ENCODE measurements around the gene GSDME. TPM values are rescaled to one million over a fixed set of nuclear protein-coding genes. Genes with fewer than 3 reads are reported as not detected.

GSDME gene
- polyA plus RNA-seq, 1 of the 3 experiments (the other 2 are of a cell fraction): 109 TPM

GRCh38 chr7:24788961-24789576 lies 31.8 kb upstream of the GSDME start:
- ChIA-PET CTCF (interaction anchor here (0.8 kb wide), 1 partner anchor 84 kb away, joined by 3 read pairs; no protein-coding TSS in a partner anchor), POLR2A (no interaction called here)
- H3K4me1 ChIP-seq (ENCODE audit: control insufficient read depth in 1 of 2, insufficient read depth in 2 of 2, low read depth in 1 of 2, low read length in 1 of 2): peaks cover 0 to 9% of the 10 kb centered on the region in 2 experiments; a peak in 1 of 4 replicates
- H3K27me3 ChIP-seq (ENCODE audit: insufficient read depth): no peaks in the 10 kb centered on the region
- no peak for DNase-seq
- no peak overlapping the region for H3K9ac ChIP-seq
- no peaks in the 10 kb centered on the region for H3K9me2 ChIP-seq
- peaks cover 14% of the 10 kb centered on the region for H3F3A ChIP-seq (replicated peaks; ENCODE audit: insufficient read depth)
- no peak overlapping the region for H2AFZ ChIP-seq (ENCODE audit: low read depth)
- TF ChIP-seq MEF2A (IDR thresholded peaks at IDR 0.05; ENCODE audit: borderline replicate concordance, low read depth) (no peak), USF2 (IDR thresholded peaks at IDR 0.05; ENCODE audit: borderline replicate concordance, low read depth, low read length) (no peak), MXI1 (IDR thresholded peaks at IDR 0.05; ENCODE audit: low read depth, low read length) (no peak), NFIC (IDR thresholded peaks at IDR 0.05; ENCODE audit: borderline replicate concordance) (no peak), JUND (IDR thresholded peaks at IDR 0.05) (no peak), CHD2 (IDR thresholded peaks at IDR 0.05; ENCODE audit: low read length, partially characterized antibody) (no peak), YY1 (IDR thresholded peaks at IDR 0.05; ENCODE audit: low read depth) (no peak), FOSL2 (IDR thresholded peaks at IDR 0.05; ENCODE audit: borderline replicate concordance, low read depth) (no peak)
- TF ChIP-seq, protein P1, sequence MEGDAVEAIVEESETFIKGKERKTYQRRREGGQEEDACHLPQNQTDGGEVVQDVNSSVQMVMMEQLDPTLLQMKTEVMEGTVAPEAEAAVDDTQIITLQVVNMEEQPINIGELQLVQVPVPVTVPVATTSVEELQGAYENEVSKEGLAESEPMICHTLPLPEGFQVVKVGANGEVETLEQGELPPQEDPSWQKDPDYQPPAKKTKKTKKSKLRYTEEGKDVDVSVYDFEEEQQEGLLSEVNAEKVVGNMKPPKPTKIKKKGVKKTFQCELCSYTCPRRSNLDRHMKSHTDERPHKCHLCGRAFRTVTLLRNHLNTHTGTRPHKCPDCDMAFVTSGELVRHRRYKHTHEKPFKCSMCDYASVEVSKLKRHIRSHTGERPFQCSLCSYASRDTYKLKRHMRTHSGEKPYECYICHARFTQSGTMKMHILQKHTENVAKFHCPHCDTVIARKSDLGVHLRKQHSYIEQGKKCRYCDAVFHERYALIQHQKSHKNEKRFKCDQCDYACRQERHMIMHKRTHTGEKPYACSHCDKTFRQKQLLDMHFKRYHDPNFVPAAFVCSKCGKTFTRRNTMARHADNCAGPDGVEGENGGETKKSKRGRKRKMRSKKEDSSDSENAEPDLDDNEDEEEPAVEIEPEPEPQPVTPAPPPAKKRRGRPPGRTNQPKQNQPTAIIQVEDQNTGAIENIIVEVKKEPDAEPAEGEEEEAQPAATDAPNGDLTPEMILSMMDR (IDR thresholded peaks at IDR 0.05): no peak
- H3K4me3 ChIP-seq (ENCODE audit: low read depth in 2 of 2, low read length in 1 of 2): no peak overlapping the region
- H3K27ac ChIP-seq (ENCODE audit: low read depth in 2 of 2, low read length in 1 of 2): no peak overlapping the region
- no peaks in the 10 kb centered on the region for H3K79me2 ChIP-seq (ENCODE audit: insufficient read depth)
- H3K9me3 ChIP-seq: no peaks in the 10 kb centered on the region
- H3K4me2 ChIP-seq: no peak overlapping the region
- H4K20me1 ChIP-seq (ENCODE audit: insufficient read depth): no peaks in the 10 kb centered on the region
- H3K36me3 ChIP-seq (replicated peaks in 1 of 2; ENCODE audit: control insufficient read depth in 1 of 2, insufficient read depth in 2 of 2, low read length in 1 of 2): peaks cover 0 to 4% of the 10 kb centered on the region in 2 experiments
- 85% methylated on average over 10 of the region's 10 CpGs for WGBS (ENCODE audit: low lambda C conversion rate)

DNA sequence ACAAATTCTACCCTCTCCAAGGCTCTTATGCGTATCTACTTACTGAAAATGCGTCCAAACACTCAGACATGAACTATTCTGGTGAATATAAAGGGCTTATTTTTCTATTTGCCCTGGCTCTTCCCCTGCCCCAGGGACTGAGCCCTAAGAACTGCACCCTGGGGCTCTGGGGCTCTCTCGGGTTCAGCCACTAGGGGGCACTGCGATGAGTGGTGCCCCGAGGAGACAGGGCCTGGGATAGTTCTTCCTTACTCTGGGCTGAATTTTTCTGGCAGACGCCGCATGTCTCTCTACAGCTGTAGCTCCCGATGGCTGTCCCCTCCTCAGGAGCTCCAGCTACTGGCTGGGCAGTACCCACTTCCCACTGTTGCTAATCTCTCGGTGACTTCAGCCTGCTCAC lies 30.8 kb upstream of the GSDME start:
- Histone ChIP-seq H3K9me2 (no peaks in the 10 kb centered on the region), H3K27me3 (ENCODE audit: insufficient read depth) (no peaks in the 10 kb centered on the region), H3K4me2 (no peak overlapping the region), H2AFZ (ENCODE audit: low read depth) (no peak overlapping the region), H3K4me3 (ENCODE audit: low read depth in 2 of 2, low read length in 1 of 2) (no peak overlapping the region), H3K27ac (ENCODE audit: low read depth in 2 of 2, low read length in 1 of 2) (peak overlapping the region in 1 of 2 experiments; percentile 87; a peak in 2 of 4 replicates), H3K4me1 (ENCODE audit: control insufficient read depth in 1 of 2, insufficient read depth in 2 of 2, low read depth in 1 of 2, low read length in 1 of 2) (peaks cover 0 to 9% of the 10 kb centered on the region in 2 experiments; a peak in 1 of 4 replicates), H3K36me3 (replicated peaks in 1 of 2; ENCODE audit: control insufficient read depth in 1 of 2, insufficient read depth in 2 of 2, low read length in 1 of 2) (peaks cover 0 to 2% of the 10 kb centered on the region in 2 experiments), H4K20me1 (ENCODE audit: insufficient read depth) (no peaks in the 10 kb centered on the region), H3K9ac (no peak overlapping the region), H3K79me2 (ENCODE audit: insufficient read depth) (no peaks in the 10 kb centered on the region), H3K9me3 (no peaks in the 10 kb centered on the region), H3F3A (replicated peaks; ENCODE audit: insufficient read depth) (peaks cover 10% of the 10 kb centered on the region)
- POLR2A ChIA-PET: no interaction called here
- WGBS (ENCODE audit: low lambda C conversion rate): 93% methylated on average over 9 of the region's 9 CpGs
- DNase-seq: no peak
- TF ChIP-seq RCOR1 (IDR thresholded peaks at IDR 0.05; ENCODE audit: low read length): no peak
- TF ChIP-seq, protein P1 (IDR thresholded peaks at IDR 0.05): peak; percentile 70
- CTCF ChIA-PET: interaction anchor here (0.6 to 0.8 kb wide), 2 partner anchors 19 to 83 kb away, joined by 3 read pairs; no protein-coding TSS in a partner anchor
